EL (cell line): ENCODE results near the gene PRKCE.

Experiments
- DNase-seq: peaks from one replicate; pipeline ENCODE4 v3.0.0-alpha.2; 2016

PRKCE gene

GRCh38 chr2:46163804-46164528 lies 512.5 kb downstream of the PRKCE start:
- peak; percentile 66 for DNase-seq

- peak; percentile 99 for DNase-seq
Observed at GRCh38 chr2:46164529-46165301, 513.2 kb downstream of the PRKCE start.

DNA sequence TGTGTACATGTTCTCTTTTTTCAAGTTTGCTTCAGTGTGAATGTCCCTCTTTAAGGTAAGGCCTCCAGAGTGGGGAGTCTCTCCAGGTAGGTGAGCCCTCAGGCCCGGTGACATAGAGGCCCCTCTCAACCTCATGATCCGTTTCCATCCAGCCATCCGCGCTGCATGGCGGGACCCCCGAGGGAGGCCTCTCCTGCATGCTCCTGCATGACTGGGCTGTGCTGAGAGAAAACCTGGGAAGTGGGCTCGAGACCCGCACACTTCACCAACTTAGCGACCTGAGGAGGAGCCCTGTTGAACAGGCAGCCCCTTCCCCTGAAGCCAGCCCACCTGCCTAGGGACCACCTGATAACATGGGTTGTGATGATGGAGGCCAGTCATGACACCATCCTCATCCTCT lies 514.4 kb downstream of the PRKCE start:
- no peak for DNase-seq

- peak; percentile 55 for DNase-seq
Observed at GRCh38 chr2:46167406-46167805, 515.9 kb downstream of the PRKCE start.

DNA sequence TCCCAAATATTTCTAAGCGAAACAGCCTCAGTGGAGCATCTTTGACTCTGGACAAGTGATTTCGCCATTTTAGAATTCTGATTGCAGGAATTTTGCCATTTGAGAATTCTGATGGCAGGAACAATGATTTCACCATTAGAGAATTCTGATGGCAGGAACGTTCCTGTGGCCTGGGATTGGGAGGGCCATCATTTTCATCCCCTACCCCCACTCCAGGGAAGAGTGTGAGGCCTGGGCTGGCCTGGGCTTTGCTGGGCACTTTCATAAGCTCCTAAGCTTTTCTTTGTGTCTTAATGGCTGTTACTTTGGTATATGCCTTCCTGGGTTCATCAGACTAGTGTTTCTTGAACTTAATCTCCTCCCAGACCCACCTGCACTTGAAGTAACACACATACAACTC lies 516.4 kb downstream of the PRKCE start:
- peak; percentile 73 for DNase-seq

DNA sequence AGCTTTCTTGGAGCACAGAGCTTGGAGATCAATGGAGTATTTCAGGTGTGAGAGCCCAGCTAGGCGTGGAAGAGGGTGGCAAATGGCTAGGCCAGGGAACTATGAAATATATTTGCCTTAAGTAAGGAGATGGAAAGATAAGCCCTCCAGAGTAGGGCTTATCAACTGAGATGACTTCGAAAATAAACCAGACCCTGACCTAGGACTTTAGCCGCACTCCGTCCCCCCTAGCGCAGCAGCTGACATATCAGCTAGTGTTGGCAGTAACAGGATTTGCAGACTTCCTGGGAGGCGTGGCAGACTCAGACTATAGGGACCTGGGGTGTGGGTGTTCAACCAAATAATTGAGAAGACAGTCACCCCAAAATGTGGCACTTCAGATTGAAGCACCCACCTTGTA lies 518.0 kb downstream of the PRKCE start:
- no peak for DNase-seq

GRCh38 chr2:46170026-46170425 lies 518.6 kb downstream of the PRKCE start:
- no peak for DNase-seq

GRCh38 chr2:46170611-46171350 lies 519.3 kb downstream of the PRKCE start:
- no peak for DNase-seq

GRCh38 chr2:46171411-46171953 lies 520.0 kb downstream of the PRKCE start:
- DNase-seq: peak; percentile 90

- DNase-seq: peak; percentile 36
Observed at GRCh38 chr2:46171996-46172546, 520.6 kb downstream of the PRKCE start.

DNA sequence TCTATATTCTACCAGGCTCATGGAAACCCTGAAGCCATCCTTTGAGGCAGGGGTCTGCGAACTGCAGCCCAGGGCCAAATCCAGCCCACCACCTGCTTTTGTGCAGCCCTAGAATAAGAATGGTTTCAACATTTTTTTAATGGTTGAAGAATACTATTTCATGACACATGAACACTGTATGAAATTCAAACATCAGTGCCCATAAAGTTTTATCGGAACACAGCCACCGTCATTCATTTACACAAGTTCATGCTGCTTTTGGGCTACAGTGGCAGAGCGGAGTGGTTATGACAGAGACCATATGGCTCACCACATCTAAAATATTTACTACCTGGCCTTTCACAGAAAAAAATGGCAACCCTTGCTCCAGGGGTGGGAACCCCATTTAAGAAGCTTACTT lies 521.6 kb downstream of the PRKCE start:
- no peak for DNase-seq

- no peak for DNase-seq
Observed at GRCh38 chr2:46173636-46174250, 522.3 kb downstream of the PRKCE start.

GRCh38 chr2:46174345-46175170 lies 523.1 kb downstream of the PRKCE start:
- DNase-seq: no peak

GRCh38 chr2:46175419-46175818 lies 523.9 kb downstream of the PRKCE start:
- DNase-seq: peak; percentile 64

DNA sequence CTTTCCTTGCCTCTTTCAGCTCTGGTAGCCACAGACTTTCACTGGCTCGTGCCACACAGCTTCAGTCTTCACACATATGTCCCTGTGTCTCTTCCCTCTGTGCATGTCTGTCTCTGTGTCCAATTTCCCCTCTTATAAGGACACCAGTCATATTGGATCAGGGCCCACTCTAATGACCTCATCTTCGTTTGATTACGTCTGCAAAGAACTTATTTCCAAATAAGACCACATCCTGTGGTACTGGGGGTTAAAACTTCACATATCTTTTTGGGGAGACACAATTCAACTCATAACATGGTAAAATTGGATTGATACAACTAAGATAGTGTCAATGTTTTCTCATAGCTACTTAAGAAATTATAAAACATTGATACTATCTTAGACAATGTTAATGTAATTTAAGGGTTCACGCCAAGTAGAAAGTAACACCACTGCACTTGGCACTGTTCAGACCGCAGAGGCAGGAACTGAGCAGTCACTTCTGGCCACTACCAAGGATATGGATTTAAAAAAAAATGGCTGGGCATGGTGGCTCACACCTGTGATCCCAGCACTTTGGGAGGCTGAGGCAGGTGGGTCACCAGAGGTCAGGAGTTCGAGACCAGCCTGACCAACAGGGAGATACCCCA lies 526.1 kb downstream of the PRKCE start:
- peak; percentile 47 for DNase-seq

GRCh38 chr2:46179037-46179621 lies 527.7 kb downstream of the PRKCE start:
- DNase-seq: peak; percentile 96

DNA sequence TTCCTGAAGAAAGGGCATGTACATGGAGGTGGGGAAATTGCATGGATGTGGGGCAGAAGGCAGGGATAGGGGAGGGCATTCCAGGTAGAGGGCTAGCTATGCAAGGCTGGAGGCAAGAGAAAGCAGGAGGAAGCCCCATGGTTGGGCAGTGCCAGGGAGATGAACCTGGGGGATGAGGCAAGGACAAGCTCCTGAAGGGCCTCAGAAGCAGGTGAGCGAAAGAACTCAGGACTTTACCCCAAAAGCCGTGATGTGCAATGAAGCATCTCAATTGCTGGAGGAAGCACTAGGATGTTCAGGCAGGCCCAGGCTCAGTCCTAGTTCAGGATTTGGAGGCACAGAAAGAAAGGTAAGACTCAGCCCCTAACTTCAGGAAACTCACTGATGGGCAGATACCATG lies 528.7 kb downstream of the PRKCE start:
- DNase-seq: no peak

DNA sequence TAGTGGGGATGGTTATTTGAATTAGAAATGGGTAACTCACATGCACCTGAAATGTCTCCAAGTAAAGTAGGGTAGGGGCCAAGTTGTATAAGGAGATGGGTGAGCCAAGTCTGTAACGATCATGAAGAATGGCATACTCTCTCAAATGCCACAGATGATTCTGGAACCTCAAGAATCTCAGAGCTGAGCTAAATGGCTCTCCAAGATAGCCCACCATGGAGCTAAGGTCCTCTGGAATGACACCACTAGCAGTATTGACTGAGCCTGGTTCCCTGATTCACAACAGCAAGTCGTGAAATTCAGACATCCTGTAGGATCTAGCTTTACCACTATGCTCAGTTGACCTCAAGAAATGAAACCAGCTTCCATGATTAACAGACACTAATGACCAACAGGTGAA lies 529.8 kb downstream of the PRKCE start:
- no peak for DNase-seq

- no peak for DNase-seq
Observed at GRCh38 chr2:46181789-46182530, 530.5 kb downstream of the PRKCE start.

GRCh38 chr2:46183426-46183825 lies 532.0 kb downstream of the PRKCE start:
- no peak for DNase-seq
